Measurements from ENCODE around the gene USP36.
"Not testable (repeated sequence)": the region's sequence is repeated elsewhere in the genome, so short reads cannot be mapped to it uniquely, and the experiment has no call there.

DNA sequence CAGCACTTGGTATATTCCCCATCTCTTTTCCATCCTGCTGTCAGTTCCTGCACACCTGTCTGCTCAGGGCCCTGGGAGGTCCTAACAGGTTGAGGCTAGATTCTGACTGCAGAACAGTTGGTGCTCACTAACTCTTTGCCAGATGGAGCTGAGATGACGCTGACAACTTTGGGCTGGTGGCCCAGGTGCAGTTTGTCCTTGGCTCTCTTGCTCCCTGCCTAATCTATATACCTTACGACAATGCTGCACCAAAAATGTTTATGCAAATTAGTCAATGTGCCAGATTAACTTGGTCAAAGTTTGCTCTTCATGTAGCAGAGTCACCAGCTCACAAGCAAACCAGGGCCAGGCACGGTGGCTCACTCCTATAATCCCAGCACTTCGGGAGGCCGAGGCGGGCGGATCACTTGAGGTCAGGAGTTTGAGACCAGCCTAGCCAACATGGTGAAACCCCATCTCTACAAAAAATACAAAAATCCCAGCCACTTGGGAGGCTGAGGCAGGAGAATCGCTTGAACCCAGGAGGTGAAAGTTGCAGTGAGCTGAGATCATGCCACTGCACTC lies 36.4 kb upstream of the USP36 start:
- TF ChIP-seq CTCF, POLR2A (IDR thresholded peaks at IDR 0.05): not testable (repeated sequence)

Data from lower leg skin (tissue), 3 donors.